Measurements from ENCODE around the gene FHOD3.
A peak's percentile ranks its signal among the peaks of the same experiment; 100 is the strongest.

Gene FHOD3

GRCh38 chr18:36661999-36662398, 364.5 kb downstream of the FHOD3 start:
- Histone ChIP-seq H3K4me3 (ENCODE audit: low read depth, low read length) (no peak overlapping the region), H3K36me3 (ENCODE audit: control insufficient read depth in 2 of 2, insufficient read depth in 1 of 2, low read length in 2 of 2) (no peaks in the 10 kb centered on the region), H3K9me3 (ENCODE audit: control insufficient read depth, insufficient read depth, low read depth, low read length) (no peaks in the 10 kb centered on the region), H3K27ac (ENCODE audit: extremely low read depth, low read depth, low read length) (no peak overlapping the region), H3K4me1 (ENCODE audit: control insufficient read depth, insufficient read depth, low read length) (no peaks in the 10 kb centered on the region)
- POLR2A ChIA-PET: no interaction called here
- CTCF ChIA-PET: interaction anchor here (1.3 kb wide), 1 partner anchor 26 kb away, joined by 5 read pairs; no protein-coding TSS in a partner anchor
- 0 out of 2 replicates have a peak, but pooled peaks have one; percentile 10 for TF ChIP-seq ZNF654 (tag by site-specific recombination; IDR thresholded peaks at IDR 0.05; ENCODE audit: low read depth)
- TF ChIP-seq REPIN1 (tag by site-specific recombination; IDR thresholded peaks at IDR 0.05; ENCODE audit: low read depth): no peak

- peak; percentile 42 for TF ChIP-seq PRDM10 (tag by site-specific recombination; IDR thresholded peaks at IDR 0.05)
- TF ChIP-seq ZNF560 (tag by site-specific recombination; IDR thresholded peaks at IDR 0.05; ENCODE audit: borderline replicate concordance): no peak
- POLR2A ChIA-PET: no interaction called here
- no peak overlapping the region for H3K4me3 ChIP-seq (ENCODE audit: low read depth, low read length)
- no peak overlapping the region for H3K27ac ChIP-seq (ENCODE audit: extremely low read depth, low read depth, low read length)
- H3K36me3 ChIP-seq (ENCODE audit: control insufficient read depth in 2 of 2, insufficient read depth in 1 of 2, low read length in 2 of 2): no peaks in the 10 kb centered on the region
- no peaks in the 10 kb centered on the region for H3K9me3 ChIP-seq (ENCODE audit: control insufficient read depth, insufficient read depth, low read depth, low read length)
- CTCF ChIA-PET: interaction anchor here (0.7 to 1.3 kb wide), 2 partner anchors 24 to 568 kb away, joined by 5 read pairs; no protein-coding TSS in a partner anchor
- H3K4me1 ChIP-seq (ENCODE audit: control insufficient read depth, insufficient read depth, low read length): no peaks in the 10 kb centered on the region
These were observed 365.8 kb downstream of the FHOD3 start for GRCh38 chr18:36663312-36663711.

- CTCF ChIA-PET: no interaction called here
- TF ChIP-seq ZNF280D (tag by site-specific recombination; IDR thresholded peaks at IDR 0.05) (no peak), SCRT1 (tag by site-specific recombination; IDR thresholded peaks at IDR 0.05; ENCODE audit: borderline replicate concordance) (0 out of 2 replicates have a peak, but pooled peaks have one; percentile 28), SCRT2 (tag by site-specific recombination; IDR thresholded peaks at IDR 0.05) (peak; percentile 81), ZBTB7A (tag by site-specific recombination; IDR thresholded peaks at IDR 0.05; ENCODE audit: low read depth) (no peak)
- Histone ChIP-seq H3K9me3 (ENCODE audit: control insufficient read depth, insufficient read depth, low read depth, low read length) (no peaks in the 10 kb centered on the region), H3K4me1 (ENCODE audit: control insufficient read depth, insufficient read depth, low read length) (no peaks in the 10 kb centered on the region), H3K27ac (ENCODE audit: extremely low read depth, low read depth, low read length) (no peak overlapping the region), H3K4me3 (ENCODE audit: low read depth, low read length) (no peak overlapping the region), H3K36me3 (ENCODE audit: control insufficient read depth in 2 of 2, insufficient read depth in 1 of 2, low read length in 2 of 2) (no peaks in the 10 kb centered on the region)
- POLR2A ChIA-PET: no interaction called here
These were observed 368.4 kb downstream of the FHOD3 start for GRCh38 chr18:36665952-36666351.

DNA sequence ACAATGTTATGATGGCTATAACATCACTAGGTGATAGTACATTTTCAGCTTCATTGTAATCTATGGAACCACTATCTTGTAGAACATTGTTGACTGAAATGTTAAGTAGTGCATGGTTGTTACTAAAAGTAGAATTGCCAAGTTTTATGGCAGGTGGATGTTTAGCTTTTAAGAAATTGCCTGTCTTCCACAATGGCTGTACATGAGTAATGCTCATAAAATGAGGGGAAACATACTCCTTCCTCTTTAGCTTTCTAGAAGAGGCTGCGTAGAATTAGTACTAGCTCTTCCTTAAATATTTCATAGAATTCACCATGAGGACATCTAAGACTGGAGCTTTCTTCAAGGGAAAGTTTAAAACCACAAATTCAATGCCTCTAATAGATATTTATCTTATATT, 370.3 kb downstream of the FHOD3 start:
- Histone ChIP-seq H3K9me3 (ENCODE audit: control insufficient read depth, insufficient read depth, low read depth, low read length) (no peaks in the 10 kb centered on the region), H3K36me3 (ENCODE audit: control insufficient read depth in 2 of 2, insufficient read depth in 1 of 2, low read length in 2 of 2) (no peaks in the 10 kb centered on the region), H3K4me3 (ENCODE audit: low read depth, low read length) (no peak overlapping the region), H3K4me1 (ENCODE audit: control insufficient read depth, insufficient read depth, low read length) (no peaks in the 10 kb centered on the region), H3K27ac (ENCODE audit: extremely low read depth, low read depth, low read length) (no peak overlapping the region)
- ChIA-PET POLR2A (no interaction called here), CTCF (interaction anchor here (1.1 to 1.5 kb wide), 2 partner anchors 20 to 90 kb away, joined by 3 to 6 read pairs; no protein-coding TSS in a partner anchor)
- no peak for TF ChIP-seq ZNF548 (tag by site-specific recombination; IDR thresholded peaks at IDR 0.05)
- no peak for TF ChIP-seq ZNF510 (tag by site-specific recombination; IDR thresholded peaks at IDR 0.05; ENCODE audit: insufficient replicate concordance)
- TF ChIP-seq ZNF645 (tag by site-specific recombination; IDR thresholded peaks at IDR 0.05): no peak
- no peak for TF ChIP-seq ZNF530 (tag by site-specific recombination; IDR thresholded peaks at IDR 0.05; ENCODE audit: low read depth)
- no peak for TF ChIP-seq ZNF366 (tag by site-specific recombination; conservative IDR thresholded peaks at IDR 0.05)
- TF ChIP-seq ZNF664 (tag by site-specific recombination; IDR thresholded peaks at IDR 0.05): no peak
- no peak for TF ChIP-seq ZNF18 (tag by site-specific recombination; IDR thresholded peaks at IDR 0.05)
- TF ChIP-seq GLIS1 (tag by site-specific recombination; IDR thresholded peaks at IDR 0.05): no peak
- no peak for TF ChIP-seq ZNF37A (tag by site-specific recombination; IDR thresholded peaks at IDR 0.05)
- no peak for TF ChIP-seq KLF7 (tag by site-specific recombination; IDR thresholded peaks at IDR 0.05; ENCODE audit: borderline replicate concordance)
- no peak for TF ChIP-seq IKZF3 (tag by site-specific recombination; IDR thresholded peaks at IDR 0.05)
